Effector memory CD4-positive, alpha-beta T cell (primary cell): ENCODE data around the gene MBD3L4.

ENCODE experiments used
- DNase-seq, 3 donors: peaks; one replicate each; pipeline ENCODE4 v3.0.0-alpha.2; 2020
- H3K27ac ChIP-seq: 2 replicates; pipeline ENCODE4 v1.7.0; 2013; ENCODE audit warnings: mild to moderate bottlenecking, low read length, moderate library complexity; ENCODE audit not compliant: insufficient read depth, poor library complexity, severe bottlenecking
- H3K27me3 ChIP-seq: replicated peaks from 2 replicates; pipeline ENCODE4 v1.7.0; 2013; ENCODE audit warnings: mild to moderate bottlenecking, low read length; ENCODE audit not compliant: insufficient read depth, control insufficient read depth, poor library complexity, severe bottlenecking
- H3K36me3 ChIP-seq: 2 replicates; pipeline ENCODE4 v1.7.0; 2013; ENCODE audit warnings: mild to moderate bottlenecking, low read length, moderate library complexity; ENCODE audit not compliant: control insufficient read depth, insufficient read depth
- H3K4me1 ChIP-seq: 2 replicates; pipeline ENCODE4 v1.7.0; 2013; ENCODE audit warnings: low read length, mild to moderate bottlenecking; ENCODE audit not compliant: control insufficient read depth, insufficient read depth, poor library complexity, severe bottlenecking
- H3K4me3 ChIP-seq: 2 replicates; pipeline ENCODE4 v1.7.0; 2013; ENCODE audit warnings: low read length, low read depth, mild to moderate bottlenecking; ENCODE audit not compliant: insufficient read depth, poor library complexity, severe bottlenecking
- H3K9me3 ChIP-seq: 2 replicates; pipeline ENCODE4 v1.7.0; 2013; ENCODE audit warnings: mild to moderate bottlenecking, low read length, moderate library complexity; ENCODE audit not compliant: control insufficient read depth

MBD3L4 gene

DNA sequence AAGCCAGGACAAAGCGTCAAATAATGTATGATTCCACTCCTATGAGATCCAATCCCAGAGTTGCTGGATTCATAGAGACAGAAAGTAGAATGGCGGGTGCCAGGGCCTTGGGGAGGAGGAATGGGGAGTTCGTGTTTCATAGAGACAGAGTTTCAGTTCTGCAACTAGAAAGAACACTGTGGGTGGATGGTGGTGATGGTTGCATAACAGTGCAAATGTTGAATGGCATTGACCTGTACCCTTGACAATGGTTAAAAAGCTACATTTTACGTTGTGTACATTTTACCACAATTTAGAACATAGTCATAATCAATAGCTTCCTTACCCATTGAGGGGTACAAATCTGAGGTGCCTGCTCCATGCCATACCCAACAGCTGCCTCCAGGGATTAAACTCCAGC, 52.1 kb downstream of the MBD3L4 start:
- DNase-seq: no peak
- Histone ChIP-seq H3K27ac (no peak overlapping the region), H3K4me3 (no peak overlapping the region), H3K9me3 (no peaks in the 10 kb centered on the region), H3K27me3 (no peaks in the 10 kb centered on the region), H3K4me1 (no peaks in the 10 kb centered on the region), H3K36me3 (peaks cover 2% of the 10 kb centered on the region)
